ENCODE measurements around the gene FSTL5.
"Not testable (repeated sequence)": the region's sequence is repeated elsewhere in the genome, so short reads cannot be mapped to it uniquely, and the experiment has no call there.

The FSTL5 gene

DNA sequence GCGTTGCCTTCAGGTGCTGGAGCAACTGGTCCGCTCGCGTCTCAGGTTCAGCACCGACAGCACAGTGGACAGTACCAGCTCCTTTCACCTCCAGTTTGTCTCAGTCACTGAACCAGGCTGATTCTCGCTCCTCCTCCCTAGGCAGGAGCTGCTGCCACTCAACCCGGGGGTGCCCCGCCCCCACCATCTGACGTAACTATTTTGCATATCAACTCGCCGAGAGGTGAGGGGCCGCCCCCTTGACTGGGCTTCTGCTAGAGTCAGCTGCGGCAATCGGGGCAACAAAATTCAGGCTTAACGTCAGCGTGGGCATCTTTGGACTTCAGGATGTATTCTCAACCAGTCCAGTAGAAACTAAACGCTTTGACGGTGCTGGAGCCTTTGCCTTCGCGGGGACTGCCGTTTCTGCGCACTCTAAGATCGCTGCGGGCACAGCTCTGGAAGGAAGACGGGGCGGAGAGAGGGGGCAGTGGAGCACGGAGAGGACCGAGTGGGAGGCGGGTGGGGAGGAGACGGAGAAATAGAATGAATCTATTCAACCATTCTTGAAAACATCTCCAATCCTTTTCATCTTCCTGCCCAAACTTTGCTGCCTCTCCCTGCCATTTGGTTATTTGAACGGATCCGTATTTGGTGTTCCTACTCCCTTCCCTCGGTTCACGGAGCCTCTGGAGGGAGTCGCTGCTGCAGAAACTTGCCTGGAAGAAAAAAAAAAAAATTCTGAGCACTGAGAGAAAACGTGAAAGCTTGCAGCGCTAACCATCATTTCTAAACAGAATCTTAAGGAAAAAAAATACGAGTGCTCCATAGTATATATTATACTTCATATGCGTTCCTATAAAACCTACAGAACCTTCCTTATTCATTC, at the start of gene FSTL5:
FSTL5 (minus strand) TSS at position 109 of the 868 bp plus-strand sequence. CDS start 52,604 bp downstream, outside the sequence.
- peak; percentile 41 to 44 for DNase-seq (ENCODE audit: low read depth in 2 of 2)

DNA sequence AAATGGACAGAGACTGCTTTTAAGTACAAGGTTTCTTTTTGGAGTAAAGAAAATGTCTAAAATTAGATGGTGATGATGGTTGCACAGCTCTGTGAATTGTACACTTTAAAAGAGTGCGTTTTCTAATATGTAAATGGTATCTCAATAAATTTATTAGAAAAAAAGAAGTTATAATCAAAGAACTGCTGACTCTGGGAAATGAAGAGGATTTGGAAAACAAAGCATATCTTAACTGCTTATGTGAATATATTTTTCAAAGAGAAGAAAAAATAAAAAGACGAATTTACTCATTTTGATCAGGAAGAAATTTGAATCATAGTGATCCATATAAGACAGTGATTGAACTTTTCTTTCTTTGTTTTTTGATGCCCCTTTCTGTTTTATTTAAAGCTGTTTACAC, 45.9 kb upstream of the FSTL5 start:
- DNase-seq (ENCODE audit: low read depth in 2 of 2), result no peak

DNA sequence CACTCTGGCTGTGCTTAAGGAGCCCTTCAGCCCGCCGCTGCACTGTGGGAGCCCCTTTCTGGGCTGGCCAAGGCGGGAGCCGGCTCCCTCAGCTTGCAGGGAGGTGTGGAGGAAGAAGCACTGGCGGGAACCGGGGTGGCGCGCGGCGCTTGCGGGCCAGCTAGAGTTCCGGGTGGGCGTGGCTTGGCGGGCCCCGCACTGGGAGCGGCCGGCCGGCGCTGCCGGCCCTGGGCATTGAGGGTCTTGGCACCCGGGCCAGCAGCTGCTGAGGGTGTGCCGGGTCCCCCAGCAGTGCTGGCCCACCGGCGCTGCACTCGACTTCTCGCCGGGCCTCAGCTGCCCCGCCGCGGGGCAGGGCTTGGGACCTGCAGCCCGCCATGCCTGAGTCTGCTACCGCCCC, 39.7 kb upstream of the FSTL5 start:
- DNase-seq (ENCODE audit: low read depth in 2 of 2), result not testable (repeated sequence)

DNA sequence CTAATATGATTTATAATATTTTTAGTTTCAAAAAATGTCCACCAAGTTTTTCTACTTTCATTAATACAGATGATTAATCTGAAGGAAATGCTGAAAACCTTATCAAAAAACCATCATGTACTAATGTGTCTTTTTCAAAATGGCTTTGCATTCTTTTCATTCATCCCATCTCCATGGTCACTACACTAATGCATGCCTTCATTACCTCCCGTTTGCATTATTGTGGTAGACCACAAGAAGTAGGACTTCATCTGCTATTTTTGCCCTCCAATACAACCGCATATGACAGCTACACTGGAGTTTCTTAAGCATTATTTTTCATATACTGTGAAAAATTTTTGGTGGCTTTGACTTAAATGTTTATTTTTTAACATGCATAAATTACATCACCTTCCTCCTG, 37.9 kb upstream of the FSTL5 start:
- DNase-seq (ENCODE audit: low read depth in 2 of 2), result peak in 1 of 2 experiments; percentile 7

DNA sequence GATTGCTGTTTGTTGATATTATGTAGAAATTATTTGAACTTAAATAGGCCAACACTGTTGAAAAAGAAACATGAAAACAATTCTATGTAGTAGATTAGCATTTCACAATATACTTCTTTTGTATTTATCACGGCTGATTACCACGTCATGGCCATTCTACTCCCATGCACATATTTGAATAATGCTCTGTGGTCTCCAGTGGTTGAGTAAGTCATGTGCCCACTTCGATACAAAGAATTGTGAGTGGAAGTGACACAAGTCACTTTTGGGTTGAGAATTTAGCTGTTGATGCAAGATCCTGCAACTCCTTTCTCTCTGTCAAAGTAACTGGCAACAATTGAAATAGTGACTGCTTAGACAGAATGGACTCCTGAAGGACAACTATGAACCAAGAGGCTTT, 6.7 kb upstream of the FSTL5 start:
- no peak for DNase-seq (ENCODE audit: low read depth in 2 of 2)

DNA sequence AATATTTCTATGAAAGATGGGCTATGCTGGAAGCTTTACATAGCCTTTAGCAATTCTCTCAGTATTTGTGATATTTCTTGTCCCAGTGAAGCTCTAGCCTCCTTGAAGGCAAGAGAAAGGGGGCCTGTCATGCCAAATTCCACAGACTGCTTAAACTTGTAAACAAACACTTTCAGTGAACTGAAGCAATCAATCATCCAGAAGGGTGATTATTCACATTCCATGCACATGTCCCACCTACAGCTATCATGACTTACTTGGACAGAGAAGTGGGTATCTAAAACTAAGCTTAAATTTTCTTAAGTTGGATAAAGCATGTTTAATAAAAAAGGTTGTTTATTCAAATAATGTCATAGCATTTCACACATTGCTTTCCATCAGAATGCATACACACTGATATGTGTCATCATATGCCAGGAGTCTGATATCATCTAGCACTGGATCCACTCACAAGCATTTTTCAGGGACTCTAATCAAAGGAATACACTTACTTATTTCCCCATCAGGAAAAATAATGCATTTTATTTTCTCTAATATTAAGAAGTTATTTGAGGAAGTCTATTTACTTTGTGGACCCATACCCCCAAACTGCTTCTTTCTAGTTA, 1.2 kb upstream of the FSTL5 start:
- no peak for DNase-seq (ENCODE audit: low read depth in 2 of 2)

DNA sequence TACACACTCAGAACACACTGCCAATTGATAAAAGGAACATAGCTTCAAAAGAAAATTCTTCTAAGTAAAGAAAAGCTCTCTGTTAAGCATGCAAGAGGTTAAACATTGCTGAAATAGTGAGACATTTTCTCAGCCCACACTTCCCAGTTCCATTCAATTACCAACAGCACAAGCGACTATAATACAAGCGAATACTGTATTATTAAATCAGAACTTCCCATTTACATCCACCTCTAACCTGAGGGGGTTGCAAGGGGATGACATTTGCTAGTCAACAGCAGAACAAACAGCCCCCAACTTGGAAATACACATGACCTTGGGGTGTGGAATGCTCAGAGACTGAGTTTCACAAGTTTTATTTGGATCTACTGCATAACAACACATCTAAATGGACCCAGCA, 1.1 kb downstream of the FSTL5 start:
- no peak for DNase-seq (ENCODE audit: low read depth in 2 of 2)

DNA sequence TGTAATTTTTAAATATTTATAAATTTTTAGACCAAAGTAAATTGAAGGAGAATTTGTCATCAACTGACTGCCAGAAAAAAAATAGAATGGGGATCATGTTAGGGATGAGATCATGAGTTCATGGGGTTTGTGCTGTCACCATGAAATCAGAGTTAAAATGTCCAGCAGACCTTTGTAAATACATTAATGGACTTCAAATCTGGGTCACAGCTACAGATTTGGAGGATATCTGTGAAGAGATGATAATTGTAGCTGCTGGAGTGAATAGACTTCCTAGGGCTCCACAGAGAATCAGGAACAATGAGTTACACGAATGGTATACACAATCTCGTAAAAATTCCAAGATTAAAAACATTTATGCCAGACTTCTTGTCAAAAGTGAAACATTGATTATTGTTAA, 6.6 kb downstream of the FSTL5 start:
- no peak for DNase-seq (ENCODE audit: low read depth in 2 of 2)

DNA sequence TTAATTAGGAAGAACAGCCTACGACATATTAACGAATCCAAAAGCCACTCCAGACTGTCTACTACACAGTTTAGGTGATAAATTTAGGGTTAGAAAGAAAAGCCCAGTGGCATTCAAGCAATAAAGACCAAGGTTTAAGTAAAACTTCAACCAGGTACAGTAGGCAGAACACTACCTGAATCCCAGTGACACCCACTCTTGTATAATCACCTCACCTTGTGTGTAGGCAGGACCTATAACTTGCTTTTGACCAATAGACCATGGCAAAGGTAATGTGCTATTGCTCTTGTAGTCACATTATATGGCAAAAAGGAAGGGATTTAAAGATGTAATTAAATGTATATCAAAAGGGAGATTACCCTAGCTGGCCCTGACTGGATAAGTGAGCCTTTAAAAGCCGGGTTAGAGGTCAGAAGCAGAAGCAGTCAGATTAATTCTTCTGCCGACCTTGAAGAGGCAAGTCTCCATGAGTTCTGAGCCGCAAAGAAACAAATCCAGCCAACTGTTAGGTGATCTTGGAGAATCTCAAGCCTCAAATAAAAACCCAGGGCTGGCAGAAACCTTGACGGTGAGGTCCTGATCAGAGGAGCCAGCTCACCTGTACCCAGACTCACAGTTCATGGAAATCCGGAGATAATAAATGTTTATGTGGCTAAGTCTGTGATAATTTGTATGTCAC, 8.8 kb downstream of the FSTL5 start:
- no peak for DNase-seq (ENCODE audit: low read depth in 2 of 2)

DNA sequence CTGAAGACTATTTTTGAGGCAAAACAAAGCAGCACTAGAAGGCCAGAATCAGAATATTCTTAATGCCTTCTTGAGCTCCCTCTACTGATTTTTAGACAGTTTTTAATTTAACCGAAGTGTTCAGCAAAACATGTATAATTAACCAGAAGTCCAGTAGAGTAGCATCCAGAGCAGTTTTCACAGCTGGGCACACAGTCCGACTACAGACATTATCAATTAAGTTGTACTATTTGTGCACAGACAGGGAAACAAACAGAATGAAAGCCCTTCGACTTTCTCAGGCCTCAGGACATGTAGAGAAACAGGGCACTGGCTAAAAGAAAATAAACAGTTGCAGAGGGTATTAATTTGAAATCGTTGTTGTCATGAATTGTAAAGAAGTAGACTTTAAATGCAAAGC, 11.9 kb downstream of the FSTL5 start:
- DNase-seq (ENCODE audit: low read depth in 2 of 2), result no peak

DNA sequence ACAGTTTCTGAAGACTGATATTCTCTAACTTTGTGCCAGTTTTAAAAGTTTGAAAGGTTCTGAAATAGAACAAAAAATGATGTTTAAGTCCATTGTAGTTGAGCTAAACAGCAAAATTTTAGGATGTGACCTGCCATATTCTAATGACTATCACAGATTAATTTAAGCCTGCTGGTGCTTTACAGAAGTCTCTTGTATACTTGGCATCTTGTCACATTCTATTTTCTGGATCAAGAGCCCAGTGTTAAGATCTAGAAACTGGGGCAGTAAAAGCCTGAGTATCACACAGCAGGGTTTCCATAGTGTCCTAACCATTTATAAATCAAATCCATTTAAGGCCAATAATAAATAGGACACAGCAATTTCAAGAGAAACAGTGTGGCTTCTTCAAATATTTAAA, 12.4 kb downstream of the FSTL5 start:
- DNase-seq (ENCODE audit: low read depth in 2 of 2), result no peak

DNA sequence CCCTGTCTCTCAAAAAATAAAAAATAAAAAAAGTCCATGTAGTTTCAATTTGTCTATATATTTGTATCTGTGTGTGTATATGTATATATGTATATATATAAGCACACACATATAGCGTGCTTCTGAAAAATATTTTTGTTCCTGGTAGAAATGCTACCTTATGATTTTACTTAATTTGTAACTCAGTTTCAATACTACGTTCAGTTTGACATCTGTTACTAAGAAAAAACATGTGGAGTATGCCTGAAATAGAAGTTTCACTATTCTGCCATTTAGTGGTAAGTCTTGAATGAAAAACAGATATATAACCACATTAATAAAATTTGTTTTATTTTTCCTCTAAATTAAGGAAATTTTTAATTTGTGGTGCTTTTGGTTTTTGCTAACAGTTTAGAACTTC, 14.2 kb downstream of the FSTL5 start:
- no peak for DNase-seq (ENCODE audit: low read depth in 2 of 2)

DNA sequence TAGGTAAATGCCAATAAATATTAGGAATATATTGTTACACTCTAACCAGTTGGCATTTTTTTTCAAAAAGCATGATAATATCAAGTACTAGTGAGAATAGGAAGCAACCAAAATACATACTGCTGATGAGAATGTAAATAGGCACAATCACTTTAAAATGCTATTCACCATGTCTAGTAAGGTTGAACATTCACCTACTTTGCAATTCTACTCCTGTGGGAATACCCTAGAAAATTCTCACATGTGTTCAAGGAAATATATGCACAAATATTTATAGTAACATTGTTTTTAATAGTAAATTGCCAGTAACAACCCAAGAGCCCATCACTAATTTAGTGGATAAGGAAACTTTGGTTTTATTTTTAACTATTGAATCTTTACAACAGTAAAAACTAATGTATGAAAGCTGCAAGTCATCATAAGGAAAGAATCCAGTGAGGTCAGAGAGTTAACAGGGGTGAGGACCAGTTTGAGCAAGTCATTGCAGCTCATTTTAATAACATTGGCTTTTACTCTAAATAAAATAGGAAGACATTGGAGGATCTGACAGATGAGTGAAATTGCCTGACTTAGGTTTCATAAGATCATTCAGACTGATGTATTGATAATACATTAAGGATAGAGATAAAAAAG, 23.6 kb downstream of the FSTL5 start:
- no peak for DNase-seq (ENCODE audit: low read depth in 2 of 2)

DNA sequence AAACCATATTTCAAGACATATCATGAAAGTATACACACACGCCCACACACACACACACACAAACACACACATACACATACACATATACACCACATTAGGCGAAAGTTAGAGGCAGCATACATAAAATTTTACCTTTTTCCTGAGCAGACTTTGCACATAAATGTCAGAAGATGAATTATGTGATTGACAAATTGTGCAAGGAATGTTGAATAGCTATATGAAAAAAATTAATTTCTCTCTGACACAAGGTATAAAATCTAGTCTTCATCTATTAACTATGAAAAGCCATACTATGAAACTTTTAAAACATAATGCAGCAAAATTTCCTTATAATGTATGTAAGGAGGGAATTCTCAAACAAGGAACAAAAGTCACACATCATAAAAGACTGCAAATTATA, 24.4 kb downstream of the FSTL5 start:
- DNase-seq (ENCODE audit: low read depth in 2 of 2), result no peak

DNA sequence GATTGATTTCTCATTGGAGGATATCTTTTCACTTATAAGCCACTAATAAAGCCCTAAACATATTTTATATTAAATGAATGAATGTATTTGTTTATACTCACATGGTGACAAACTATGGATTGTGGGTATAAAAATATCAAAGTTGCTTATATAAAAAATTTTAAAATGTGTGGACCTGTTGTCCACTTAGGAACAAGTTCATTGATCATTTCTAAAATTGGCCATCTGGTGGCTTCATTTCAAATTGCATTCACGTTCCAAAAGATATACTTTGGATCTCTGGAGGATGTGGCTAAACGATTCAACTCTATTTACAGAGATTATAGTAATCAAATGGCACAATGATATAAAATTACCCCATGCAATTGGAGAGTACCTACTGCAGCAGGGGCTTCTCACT, 32.5 kb downstream of the FSTL5 start:
- DNase-seq (ENCODE audit: low read depth in 2 of 2), result no peak

DNA sequence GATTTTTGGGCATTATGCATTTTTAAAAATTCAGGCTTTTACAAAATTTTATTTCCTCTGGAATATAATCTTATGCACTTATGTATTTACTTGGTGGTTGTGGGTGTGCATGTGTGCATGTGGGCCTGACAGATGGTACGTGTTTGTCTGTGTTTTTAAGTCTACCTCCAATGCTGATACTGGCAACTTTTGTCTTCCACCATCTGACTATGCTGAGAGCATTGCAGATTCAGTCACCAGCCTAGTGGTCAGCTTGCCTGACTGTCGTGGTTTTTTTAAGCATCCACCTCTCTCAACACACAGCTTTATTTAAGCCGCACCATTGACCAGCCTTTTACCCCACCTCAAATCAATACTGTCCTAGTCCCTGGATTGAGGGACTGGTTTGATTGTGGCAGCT, 37.1 kb downstream of the FSTL5 start:
- DNase-seq (ENCODE audit: low read depth in 2 of 2), result no peak

DNA sequence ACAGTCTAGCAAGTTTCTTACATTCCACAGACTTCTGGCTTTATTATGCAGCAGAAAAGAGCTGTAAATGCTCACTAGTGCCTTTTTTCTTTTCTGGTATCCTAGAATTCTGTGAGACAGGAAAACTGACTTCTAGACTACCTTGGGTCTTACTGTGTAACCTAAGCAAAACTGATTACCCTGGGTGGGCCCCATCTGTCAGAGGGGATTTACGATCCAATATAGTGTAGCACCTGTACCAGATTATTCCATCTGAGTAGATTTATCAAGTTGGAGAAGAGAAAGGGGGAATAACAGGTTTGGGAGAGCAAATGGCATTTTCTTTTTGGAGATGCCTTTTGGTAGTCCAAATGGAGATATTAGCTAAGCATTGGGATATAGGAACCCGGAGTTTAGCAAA, 46.7 kb downstream of the FSTL5 start:
- no peak for DNase-seq (ENCODE audit: low read depth in 2 of 2)

DNA sequence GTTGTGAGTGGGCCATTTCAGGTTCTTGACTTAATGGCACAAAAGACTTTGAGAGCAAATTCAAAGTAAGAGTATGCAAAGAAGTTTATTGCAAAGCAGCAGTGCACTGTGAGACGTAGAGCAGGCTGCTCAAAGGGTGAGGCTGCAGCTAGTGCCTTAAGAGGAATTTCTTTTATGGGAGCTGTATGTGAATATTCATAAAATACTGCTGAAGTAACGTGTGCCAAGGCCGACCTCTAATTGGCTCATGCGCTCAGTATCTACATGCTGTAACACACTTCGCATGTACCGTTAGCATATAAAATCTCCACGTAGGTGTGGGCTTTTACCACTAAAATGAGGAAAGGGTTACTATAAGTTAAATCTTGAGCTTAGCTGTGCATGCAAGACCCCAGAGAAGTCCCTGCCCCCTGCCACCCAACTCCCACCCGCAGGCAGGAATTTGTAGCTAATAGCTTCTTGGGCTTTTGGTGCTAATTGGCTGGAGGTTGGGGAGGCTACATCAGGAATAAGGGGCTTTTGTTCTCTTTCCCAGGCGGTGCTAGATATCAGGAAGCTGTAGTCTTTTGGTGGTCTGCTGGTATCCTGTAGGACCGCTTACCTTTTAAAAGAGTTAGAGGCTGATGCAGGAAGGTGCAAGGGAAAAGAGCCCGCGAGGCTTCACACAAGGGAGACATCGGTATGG, 47.6 kb downstream of the FSTL5 start:
- DNase-seq (ENCODE audit: low read depth in 2 of 2), result no peak

DNA sequence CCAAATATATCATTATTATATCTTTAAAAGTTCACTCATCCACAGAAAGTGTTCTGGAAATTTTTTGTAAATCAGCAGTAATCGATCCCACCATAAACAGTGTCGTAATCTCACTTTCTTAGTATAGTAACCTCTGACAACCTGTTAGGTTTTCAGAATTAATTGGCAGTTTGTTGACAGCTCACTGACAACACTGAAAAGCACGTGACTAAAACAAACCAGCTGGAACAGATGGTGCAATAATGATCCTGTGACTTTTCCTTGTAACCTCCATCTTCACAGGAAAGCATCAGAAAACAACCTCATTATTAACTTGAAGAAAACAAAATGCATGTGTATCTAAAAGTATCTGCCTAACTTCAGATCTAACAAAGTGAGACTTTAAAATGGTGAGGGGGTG, 48.5 kb downstream of the FSTL5 start:
- no peak for DNase-seq (ENCODE audit: low read depth in 2 of 2)

DNA sequence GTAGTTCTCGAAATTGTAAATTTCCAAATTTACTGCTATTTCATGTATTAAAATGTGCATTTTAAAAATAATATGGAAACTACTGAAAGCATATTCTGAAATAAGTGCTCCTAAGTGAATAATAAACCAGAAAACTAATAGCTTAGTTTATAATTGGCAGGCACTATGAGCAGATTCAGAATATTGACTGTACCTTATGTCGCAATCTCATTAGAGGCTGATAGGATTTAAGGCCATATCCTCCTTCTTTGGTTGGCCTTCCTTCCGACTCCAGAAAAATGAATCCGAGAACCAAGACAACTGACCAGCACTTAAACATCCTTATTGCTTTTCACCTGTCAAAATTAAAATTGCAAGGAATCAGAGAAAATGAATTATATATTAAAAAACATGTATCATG, 52.7 kb downstream of the FSTL5 start:
- no peak for DNase-seq (ENCODE audit: low read depth in 2 of 2)

DNA sequence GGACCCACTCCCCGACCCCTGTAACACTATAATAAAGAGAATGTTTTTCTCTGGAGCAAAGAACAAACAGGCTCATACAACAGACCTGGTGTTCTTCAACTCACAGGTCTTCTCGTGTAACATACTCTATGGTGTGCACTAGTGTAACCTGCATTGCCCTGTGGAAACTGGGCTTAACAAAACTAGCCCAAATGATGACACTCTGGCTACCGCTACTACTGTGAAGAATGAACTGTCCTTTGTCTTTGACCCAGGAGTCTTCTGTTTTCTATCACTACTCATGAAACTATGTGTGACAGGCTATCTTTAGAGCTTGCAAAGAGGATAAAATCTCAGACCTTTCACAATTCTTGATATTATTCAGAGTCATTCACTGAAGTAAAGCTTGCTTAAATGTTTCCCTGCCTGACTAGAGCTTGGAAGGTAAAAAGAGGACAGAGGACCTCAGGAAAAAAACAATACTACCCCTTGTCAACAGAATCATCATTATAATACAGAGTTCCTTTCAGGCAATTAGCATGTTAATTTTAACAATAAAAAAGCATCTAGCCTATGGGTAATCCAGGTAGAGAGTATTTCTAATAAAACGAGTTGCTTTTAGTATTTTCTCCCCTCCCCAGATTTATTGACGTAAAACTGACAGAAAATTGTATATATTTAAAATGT, 59.2 kb downstream of the FSTL5 start:
- DNase-seq (ENCODE audit: low read depth in 2 of 2), result no peak
